K562 (cell line): ENCODE measurements around the gene VWA7. TPM values are rescaled to one million over a fixed set of nuclear protein-coding genes. Genes with fewer than 3 reads are reported as not detected.

Source experiments
- AFF1 ChIP-seq, 2 experiments: fragments of 450-650 bp; IDR thresholded peaks; 2 replicates each; pipeline ENCODE4 v1.6.1; 2018; ENCODE audit warnings: mild to moderate bottlenecking in 2 of 2, low read depth in 1 of 2; ENCODE audit not compliant: partially characterized antibody in 2 of 2
- AFF4 ChIP-seq: sonication (generic); formaldehyde crosslinking; IDR thresholded peaks from 2 replicates; pipeline ENCODE4 v1.8.0; 2023; ENCODE audit warnings: mild to moderate bottlenecking, missing genetic modification reagents
- BACH1 ChIP-seq: fragments of 200-800 bp; sonication (Bioruptor generic); IDR thresholded peaks from 2 replicates; pipeline ENCODE4 v1.6.1; 2016; ENCODE audit warnings: missing genetic modification characterization, missing compliant biosample characterization
- CHD4 ChIP-seq: fragments of 200-600 bp; sonication (generic); IDR thresholded peaks from 3 replicates; pipeline ENCODE4 v1.6.1; 2012; ENCODE audit warnings: low read depth, mild to moderate bottlenecking, mixed read lengths, low read length, inconsistent platforms; ENCODE audit not compliant: insufficient read depth, insufficient replicate concordance, poor library complexity, severe bottlenecking
- CXXC5 ChIP-seq: fragments of 250-450 bp; sonication (Bioruptor Pico); IDR thresholded peaks from 2 replicates; pipeline ENCODE4 v1.8.0; 2022; ENCODE audit warnings: inconsistent platforms, mild to moderate bottlenecking, moderate library complexity
- DMBX1 ChIP-seq: fragments of 250-450 bp; sonication (Bioruptor Pico); IDR thresholded peaks from 2 replicates; pipeline ENCODE4 v1.8.0; 2022; ENCODE audit warnings: inconsistent platforms, mild to moderate bottlenecking, moderate library complexity, borderline replicate concordance
- ESRRA ChIP-seq: fragments of 450-650 bp; IDR thresholded peaks from 2 replicates; pipeline ENCODE4 v1.6.1; 2014; ENCODE audit warnings: low read depth, mild to moderate bottlenecking, moderate library complexity, borderline replicate concordance
- FOSL1 ChIP-seq: fragments of 200-800 bp; sonication (Bioruptor generic); conservative IDR thresholded peaks from 2 replicates; pipeline ENCODE4 v1.6.1; 2016; ENCODE audit warnings: missing genetic modification characterization, missing compliant biosample characterization
- GTF2A2 ChIP-seq: IDR thresholded peaks from 2 replicates; pipeline ENCODE4 v1.6.1; 2016; ENCODE audit warnings: mild to moderate bottlenecking, missing genetic modification characterization, missing compliant biosample characterization
- NCOA4 ChIP-seq: fragments of 450-650 bp; IDR thresholded peaks from 2 replicates; pipeline ENCODE4 v1.6.1; 2018; ENCODE audit warnings: mild to moderate bottlenecking; ENCODE audit not compliant: partially characterized antibody
- NFE2 ChIP-seq: IDR thresholded peaks from 2 replicates; pipeline ENCODE4 v1.6.1; 2014; ENCODE audit warnings: antibody characterized with exemption, low read depth
- NFIC ChIP-seq: fragments of 450-650 bp; IDR thresholded peaks from 2 replicates; pipeline ENCODE4 v1.6.1; 2017; ENCODE audit warnings: mild to moderate bottlenecking, inconsistent platforms
- RBM14 ChIP-seq: fragments of 200-400 bp; formaldehyde crosslinking; IDR thresholded peaks from 2 replicates; pipeline ENCODE4 v1.6.1; 2018; ENCODE audit warnings: low read depth, mild to moderate bottlenecking, low read length, moderate library complexity, borderline replicate concordance; ENCODE audit not compliant: insufficient read depth
- SETDB1 ChIP-seq: IDR thresholded peaks from one replicate; pipeline ENCODE4 v1.6.1; 2012; ENCODE audit warnings: low read length, control low read depth, inconsistent platforms
- SMARCC2 ChIP-seq: fragments of 450-650 bp; IDR thresholded peaks from 2 replicates; pipeline ENCODE4 v1.6.1; 2017; ENCODE audit warnings: antibody characterized with exemption, moderate library complexity, mild to moderate bottlenecking, low read depth
- TBL1XR1 ChIP-seq, 2 experiments: IDR thresholded peaks; 2 replicates each; pipeline ENCODE4 v1.6.1; 2012; ENCODE audit warnings: improper control_type of control experiment in 2 of 2, low read length in 2 of 2, mild to moderate bottlenecking in 1 of 2
- XRCC5 ChIP-seq: fragments of 200-400 bp; formaldehyde crosslinking; IDR thresholded peaks from 2 replicates; pipeline ENCODE4 v1.6.1; 2017; ENCODE audit warnings: low read depth, mild to moderate bottlenecking, low read length
- ZNF316 ChIP-seq: fragments of 450-650 bp; IDR thresholded peaks from 2 replicates; pipeline ENCODE4 v1.6.1; 2016
- ZNF444 ChIP-seq: fragments of 250-450 bp; sonication (Bioruptor Pico); IDR thresholded peaks from 2 replicates; pipeline ENCODE4 v1.4.0; 2020; ENCODE audit warnings: mild to moderate bottlenecking, moderate library complexity
- ZNF551 ChIP-seq: fragments of 250-450 bp; sonication (Bioruptor Pico); IDR thresholded peaks from 2 replicates; pipeline ENCODE4 v1.5.0; 2021; ENCODE audit warnings: mild to moderate bottlenecking, moderate library complexity
- ZNF79 ChIP-seq: fragments of 250-450 bp; sonication (Bioruptor Pico); IDR thresholded peaks from 2 replicates; pipeline ENCODE4 v1.4.0; 2020; ENCODE audit warnings: low read depth, mild to moderate bottlenecking, moderate library complexity
- polyA plus RNA-seq, 8 experiments: library from polyadenylated mRNA; depleted of rRNA in 4 of 8; stranded (reverse) in 5 of 8; unstranded in 3 of 8; fragments of >200 nt; fragmentation: Nextera tagmentation in 2 of 8; fragmentation: Illumina TruSeq in 1 of 8; extraction: Ambion mirVana in 2 of 8; extraction: Trizol in 1 of 8; gene quantifications; 2 replicates each; pipeline versions ENCODE4 v1.2.1 to v1.2.3, GENCODE V29; 2011 to 2014; ENCODE audit warnings: inconsistent platforms in 1 of 8, missing spikeins in 1 of 8
- total RNA-seq, 7 experiments: library from RNA; depleted of rRNA in 6 of 7; stranded (reverse); fragments of >200 nt in 6 of 7; fragmentation: Illumina TruSeq in 2 of 7; extraction: Trizol in 2 of 7; gene quantifications; 2 replicates each; pipeline versions ENCODE4 v1.2.1 to v1.2.3, GENCODE V29; 2011 to 2021; ENCODE audit warnings: low replicate concordance in 1 of 7

Gene VWA7
- total and polyA plus RNA-seq, 9 of the 15 experiments (the other 6 are each of a cell fraction or from before 2014, with no cell fraction given) = 0.18 to 2.9 (median 0.95) TPM

DNA sequence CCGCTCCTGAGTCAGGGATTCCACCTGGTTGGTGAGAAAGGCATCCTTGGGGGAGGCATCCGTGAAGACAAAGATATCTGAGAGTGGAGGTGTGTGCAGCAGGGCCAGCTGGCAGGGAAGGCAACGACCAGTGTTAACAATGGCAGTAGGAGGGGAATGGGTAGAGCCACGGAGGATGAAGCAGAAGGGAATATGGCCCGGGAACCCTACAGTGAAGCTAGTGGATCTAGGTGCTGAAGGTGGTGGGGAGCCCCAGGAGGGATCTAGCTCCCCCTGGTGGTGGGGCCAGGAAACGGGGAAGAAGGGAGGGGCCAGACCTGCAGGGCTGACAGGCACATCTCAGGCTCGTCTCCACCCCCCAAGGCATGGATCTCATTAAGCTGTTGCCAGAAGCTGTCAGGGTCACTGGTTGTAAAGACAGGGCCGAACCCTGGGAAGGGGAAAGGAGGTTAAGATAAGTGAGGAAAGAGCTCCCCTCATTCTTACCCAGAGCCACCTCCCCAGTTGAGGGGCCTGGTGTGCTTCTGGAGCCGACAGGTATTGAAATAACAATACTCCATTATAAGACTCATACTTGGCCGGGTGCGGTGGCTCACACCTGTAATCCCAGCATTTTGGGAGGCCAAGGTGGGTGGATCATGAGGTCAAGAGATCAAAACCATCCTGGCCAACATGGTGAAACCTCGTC, 7.3 kb downstream of the VWA7 start (continued):
- no peak for TF ChIP-seq ZNF551 (CRISPR knock-in tag)
- TF ChIP-seq XRCC5 = peak; percentile 99
- no peak for TF ChIP-seq RBM14
- TF ChIP-seq FOSL1 = peak; percentile 47; the same call in 1 of the 2 replicates
- no peak for TF ChIP-seq GTF2A2 (tag)
- peak in 1 of 2 experiments; percentile 58 for TF ChIP-seq AFF1 (IDR thresholded peaks at IDR 0.05; ENCODE audit: low read depth in 1 of 2, partially characterized antibody in 2 of 2)
- peak; percentile 63; the same call in 1 of the 2 replicates for TF ChIP-seq ESRRA
- TF ChIP-seq ZNF79 (CRISPR knock-in tag) = no peak
- TF ChIP-seq CXXC5 (CRISPR knock-in tag) = peak; percentile 50
- TF ChIP-seq ZNF444 (CRISPR knock-in tag) = no peak
- TF ChIP-seq NCOA4 = no peak
- no peak for TF ChIP-seq DMBX1 (CRISPR knock-in tag)
- no peak for TF ChIP-seq BACH1 (tag)
- TF ChIP-seq AFF4 (CRISPR knock-in tag) = no peak
- TF ChIP-seq SMARCC2 = no peak
- TF ChIP-seq NFE2 = 0 out of 2 replicates have a peak, but pooled peaks have one; percentile 12
- no peak for TF ChIP-seq SETDB1
- TF ChIP-seq CHD4 = no peak
- TF ChIP-seq NFIC = peak; percentile 53; the same call in 1 of the 2 replicates
- TF ChIP-seq TBL1XR1 (IDR thresholded peaks at IDR 0.05; ENCODE audit: low read length in 2 of 2) = peak; percentile 66 to 76; a peak in 2 of 4 replicates
- 0 out of 2 replicates have a peak, but pooled peaks have one; percentile 26 for TF ChIP-seq ZNF316
